GM19397 (cell line): ENCODE results near the gene ARHGAP42.
"Not testable (repeated sequence)": the region's sequence is repeated elsewhere in the genome, so short reads cannot be mapped to it uniquely, and the experiment has no call there.

Experiments used
- ATAC-seq: cut with Tn5 transposase; IDR thresholded peaks from one replicate; pipeline ENCODE4 v1.9.1; 2021; ENCODE audit warnings: mild to moderate bottlenecking, moderate library complexity; ENCODE audit not compliant: unreplicated experiment

The ARHGAP42 gene

GRCh38 chr11:100716838-100717237, 29.8 kb downstream of the ARHGAP42 start:
- ATAC-seq: no peak

- no peak for ATAC-seq
These were observed 32.3 kb downstream of the ARHGAP42 start for GRCh38 chr11:100719362-100719761.

- ATAC-seq: no peak
These were observed 32.7 kb downstream of the ARHGAP42 start for GRCh38 chr11:100719809-100720221.

DNA sequence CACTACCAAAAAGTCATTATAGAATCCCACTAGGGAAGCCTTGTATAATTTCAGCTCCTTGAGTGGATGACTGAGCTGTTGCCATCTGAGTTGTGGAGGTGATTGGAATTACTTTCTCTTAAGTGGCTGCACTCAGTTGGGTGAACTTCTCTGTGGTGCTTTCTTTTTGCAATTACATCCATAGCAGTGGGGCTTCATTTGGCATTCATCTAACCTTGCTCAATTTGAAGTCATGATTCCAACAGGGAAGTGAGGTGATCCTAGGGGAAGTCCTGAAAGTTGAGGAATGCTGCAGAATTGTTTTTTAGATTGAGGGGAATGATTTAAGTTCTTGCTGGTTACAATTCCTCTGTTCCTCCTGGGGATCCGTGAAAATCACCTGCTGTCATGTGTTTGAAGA, 39.6 kb downstream of the ARHGAP42 start:
- ATAC-seq: no peak

DNA sequence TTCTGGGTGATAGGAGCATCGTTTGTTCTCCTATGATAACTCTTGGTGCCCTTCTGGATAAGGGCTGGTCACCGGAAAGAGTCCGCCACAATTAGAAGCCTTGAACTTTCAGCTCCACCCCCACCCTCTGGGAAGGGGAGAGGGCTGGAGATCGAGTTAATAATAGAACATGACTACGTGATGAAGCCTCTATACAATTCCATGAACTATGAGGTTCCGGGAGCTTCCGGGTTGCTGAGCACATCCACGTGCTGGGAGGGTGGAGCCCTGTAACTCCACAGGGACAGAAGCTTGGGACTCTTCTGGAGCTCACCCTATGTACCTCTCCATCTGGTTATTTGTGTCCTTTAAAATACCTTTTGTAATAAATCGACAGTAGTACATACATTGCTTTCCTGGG, 40.3 kb downstream of the ARHGAP42 start:
- ATAC-seq: no peak

DNA sequence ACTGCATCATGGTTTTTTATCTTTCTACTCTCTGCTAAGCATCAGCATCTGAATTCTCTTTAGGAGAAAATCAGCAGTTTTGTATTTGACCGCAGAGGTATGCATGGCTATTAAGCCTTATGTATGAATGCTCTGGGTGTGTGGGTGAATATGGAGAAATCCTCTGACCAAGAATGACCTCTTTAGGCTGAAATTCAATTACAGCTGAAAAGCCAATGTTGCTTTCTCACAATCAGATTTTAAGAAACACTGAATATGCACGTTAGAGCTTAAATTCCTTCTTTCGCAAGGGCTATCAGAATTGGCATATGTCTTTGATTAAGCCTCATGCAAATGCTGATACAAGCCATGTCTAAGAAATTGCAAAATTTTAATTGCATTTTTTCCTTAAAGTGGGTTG, 43.2 kb downstream of the ARHGAP42 start:
- ATAC-seq: no peak

DNA sequence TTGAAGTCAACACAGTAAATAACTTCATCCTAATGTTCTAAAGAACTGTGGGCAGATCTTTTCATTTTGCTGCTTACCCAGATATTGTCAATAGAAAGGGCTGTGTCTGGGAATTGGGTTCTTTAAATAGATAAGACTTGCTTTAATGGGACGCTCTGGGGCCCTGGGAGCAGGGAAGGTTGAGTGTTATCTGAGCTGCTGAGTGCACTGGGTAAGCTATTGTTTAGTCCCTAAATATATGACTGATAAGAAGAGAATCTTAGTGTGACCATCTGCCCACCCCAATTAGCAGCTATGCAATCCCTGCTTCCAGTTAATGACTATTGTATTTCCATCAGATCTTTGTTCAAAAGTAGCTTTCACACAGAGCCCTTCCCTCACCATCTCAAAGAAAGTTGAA, 44.4 kb downstream of the ARHGAP42 start:
- no peak for ATAC-seq

- no peak for ATAC-seq
These were observed 45.9 kb downstream of the ARHGAP42 start for GRCh38 chr11:100732949-100733348.

DNA sequence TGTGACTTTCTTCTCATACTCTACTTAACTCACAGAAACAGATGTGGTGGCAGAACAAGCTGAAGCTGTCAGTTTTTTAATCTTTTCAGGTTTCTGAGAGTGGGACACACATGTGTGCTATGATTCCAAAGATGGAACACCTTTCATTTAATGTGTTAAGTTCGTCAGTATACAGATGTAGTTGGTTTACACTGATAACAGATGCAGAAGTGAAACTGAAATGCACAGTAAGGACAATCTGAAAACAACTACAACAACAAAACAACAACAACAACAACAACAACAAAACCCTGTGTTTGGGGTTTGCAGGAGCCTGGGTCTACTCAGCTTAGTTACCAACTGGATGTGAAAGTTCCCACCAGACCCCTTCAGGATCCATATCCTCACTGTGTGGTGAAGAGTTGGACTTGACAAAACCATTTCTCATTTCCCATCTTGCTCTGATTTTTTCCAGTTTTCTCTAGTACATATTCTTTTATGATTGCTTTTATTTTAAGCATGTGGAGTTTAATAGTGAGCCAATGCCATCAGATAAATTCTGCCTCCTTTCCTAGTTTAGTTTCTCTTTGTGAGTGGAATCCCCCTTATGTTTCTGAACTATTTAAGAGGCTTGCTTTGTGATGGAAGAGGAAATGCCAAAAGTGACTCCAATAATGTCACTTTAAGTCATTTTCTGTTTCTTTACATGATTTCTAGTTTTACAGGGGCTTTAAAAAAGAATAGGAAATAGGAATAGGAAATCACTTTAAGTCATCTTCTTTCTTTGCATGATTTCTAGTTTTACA, 47.8 kb downstream of the ARHGAP42 start:
- no peak for ATAC-seq

- no peak for ATAC-seq
These were observed 49.0 kb downstream of the ARHGAP42 start for GRCh38 chr11:100735949-100736675.

DNA sequence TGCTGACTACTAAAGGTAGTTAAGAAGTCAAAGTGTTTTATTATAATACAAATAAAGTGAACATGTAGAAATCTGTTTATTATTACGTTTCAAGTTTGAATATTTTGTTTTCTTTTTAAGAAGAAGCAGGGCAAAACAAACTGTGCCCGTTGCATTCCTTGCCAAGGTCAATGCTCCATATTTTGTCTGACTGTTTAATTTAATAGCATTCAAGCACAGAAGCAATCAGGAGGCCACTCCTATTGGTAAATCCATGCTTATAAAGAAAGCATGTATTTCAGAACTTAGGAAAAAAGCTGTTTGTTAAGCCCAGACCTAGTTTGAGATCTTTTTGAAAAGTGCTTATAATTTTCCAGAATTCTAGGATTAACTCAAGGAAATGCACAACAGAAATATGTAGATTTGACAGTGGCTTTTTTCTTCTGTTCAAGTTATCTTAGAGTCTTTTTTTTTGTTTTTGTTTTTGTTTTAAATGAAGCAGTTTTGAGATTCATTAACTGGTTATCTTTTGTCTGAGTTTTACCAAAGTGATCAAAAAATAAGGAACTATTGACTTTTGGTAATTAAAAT, 51.7 kb downstream of the ARHGAP42 start:
- ATAC-seq: no peak

DNA sequence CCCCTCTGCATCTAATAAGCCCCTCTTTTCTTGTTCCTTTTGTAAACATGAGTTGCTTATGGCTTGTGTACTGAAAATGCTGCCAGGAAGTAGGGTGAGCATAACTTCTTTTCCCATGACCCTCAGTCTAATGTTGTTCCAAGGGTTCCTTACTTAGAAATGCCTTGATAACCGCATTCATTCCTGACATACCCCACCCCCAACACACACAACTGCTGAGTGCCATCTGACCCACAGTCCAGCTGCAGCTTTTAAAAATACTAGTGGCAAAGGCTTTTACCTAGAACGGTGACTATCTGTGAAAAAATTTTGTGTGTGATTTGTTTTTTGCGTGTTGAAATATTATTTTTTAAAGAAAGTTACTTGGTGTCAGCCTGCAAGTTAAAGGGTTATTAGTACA, 52.6 kb downstream of the ARHGAP42 start:
- ATAC-seq: no peak

- no peak for ATAC-seq
These were observed 53.4 kb downstream of the ARHGAP42 start for GRCh38 chr11:100740440-100740839.

DNA sequence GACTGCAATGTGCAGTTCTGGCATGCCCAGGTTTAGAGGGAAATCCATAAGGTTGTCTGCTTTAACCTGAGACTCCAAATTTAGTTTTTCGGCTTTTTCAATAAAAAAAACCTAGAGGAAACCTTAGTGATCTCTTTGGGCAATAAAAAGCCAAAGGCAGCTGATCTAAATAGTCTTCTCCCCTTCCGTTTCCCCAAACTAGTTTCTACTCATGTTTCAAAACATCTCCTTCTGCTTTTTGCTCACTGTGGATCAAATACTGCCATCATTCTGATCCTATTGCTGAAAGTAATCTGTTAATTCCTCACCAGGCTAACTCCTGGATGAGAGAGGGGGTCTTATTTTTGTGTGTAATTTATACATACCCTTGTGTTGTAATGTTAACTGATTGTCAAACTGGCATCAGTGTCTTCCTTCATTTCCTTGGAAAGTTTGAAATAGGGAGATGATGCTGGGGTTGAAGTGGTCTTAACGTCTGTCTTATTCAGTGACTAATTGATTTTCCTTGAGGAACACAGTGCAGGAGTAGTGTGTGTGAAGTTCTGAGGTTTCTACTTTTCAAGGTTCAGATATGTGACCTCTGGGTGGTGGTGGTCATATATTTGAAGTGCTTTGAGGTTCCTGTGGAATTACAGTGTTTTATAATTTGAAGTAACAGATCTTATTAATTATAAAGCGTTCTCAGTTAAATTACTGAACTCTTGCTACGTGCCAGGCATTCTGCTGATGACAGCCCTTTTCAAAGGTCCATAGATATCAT, 55.0 kb downstream of the ARHGAP42 start:
- no peak for ATAC-seq

GRCh38 chr11:100746448-100746847, 59.4 kb downstream of the ARHGAP42 start:
- no peak for ATAC-seq

- ATAC-seq: no peak
These were observed 61.1 kb downstream of the ARHGAP42 start for GRCh38 chr11:100748153-100748552.

DNA sequence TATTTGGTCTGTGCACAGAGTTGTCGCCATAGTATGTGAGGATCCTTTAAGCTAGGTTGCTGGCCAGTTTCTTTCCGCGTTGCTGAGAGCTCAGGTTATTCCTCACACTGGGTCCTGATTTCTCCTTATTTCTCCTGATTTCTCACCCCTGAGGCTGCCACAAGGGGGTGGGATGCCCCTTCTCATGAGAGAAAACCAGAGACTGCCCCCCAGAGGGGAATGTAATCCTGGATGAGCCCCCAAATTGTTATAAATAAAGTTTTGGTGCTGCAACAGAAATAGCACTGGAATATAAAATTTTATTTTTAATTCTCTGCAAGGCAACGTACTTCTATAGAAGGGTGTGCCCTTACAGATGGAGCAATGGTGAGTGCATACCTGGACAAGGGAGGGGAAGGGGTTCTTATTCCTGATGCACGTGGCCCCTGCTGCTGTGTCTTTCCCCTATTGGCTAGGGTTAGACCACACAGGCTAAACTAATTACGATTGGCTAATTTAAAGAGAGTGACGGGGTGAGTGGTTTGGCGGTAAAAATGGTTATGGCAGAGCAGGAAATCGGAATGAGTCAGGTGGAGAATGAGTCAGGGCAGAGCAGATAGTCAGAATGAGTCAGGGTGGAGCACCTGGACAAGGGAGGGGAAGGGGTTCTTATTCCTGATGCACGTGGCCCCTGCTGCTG, 62.9 kb downstream of the ARHGAP42 start:
- ATAC-seq: not testable (repeated sequence)

DNA sequence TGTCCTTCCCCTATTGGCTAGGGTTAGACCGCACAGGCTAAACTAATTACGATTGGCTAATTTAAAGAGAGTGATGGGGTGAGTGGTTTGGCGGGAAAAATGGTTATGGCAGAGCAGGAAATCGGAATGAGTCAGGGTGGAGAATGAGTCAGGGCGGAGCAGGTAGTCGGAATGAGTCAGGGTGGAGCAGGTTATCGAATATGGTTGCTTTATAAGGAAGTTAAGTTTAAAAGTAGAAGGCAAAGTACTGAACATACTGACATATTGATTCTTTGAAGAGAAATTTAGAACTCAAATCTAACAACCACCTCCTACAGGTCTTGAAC, 63.4 kb downstream of the ARHGAP42 start:
- not testable (repeated sequence) for ATAC-seq

GRCh38 chr11:100752371-100753171, 65.5 kb downstream of the ARHGAP42 start:
- no peak for ATAC-seq

DNA sequence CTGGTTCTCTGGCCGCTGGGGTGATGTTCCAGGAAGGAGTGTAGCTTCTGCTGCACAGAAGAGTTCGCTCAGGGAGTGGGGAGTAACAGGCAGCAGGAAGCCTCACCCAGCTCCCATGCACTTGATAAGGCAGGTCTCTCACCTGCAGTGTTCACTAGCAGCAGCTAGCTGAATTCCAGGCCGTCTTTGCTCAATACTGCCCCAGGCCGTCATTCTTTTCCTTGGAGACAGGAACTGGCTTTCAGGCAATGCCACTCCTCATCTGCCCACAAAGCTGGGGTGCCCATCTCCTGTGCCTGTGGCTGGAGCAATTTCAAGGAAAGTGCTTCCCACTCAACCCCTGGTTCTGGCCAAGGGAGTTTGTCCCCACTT, 66.1 kb downstream of the ARHGAP42 start:
- ATAC-seq: no peak
